ENCODE measurements around the gene UEVLD.

The UEVLD gene

GRCh38 chr11:18495271-18495670 lies 93.3 kb downstream of the UEVLD start:
- DNase-seq = no peak

DNA sequence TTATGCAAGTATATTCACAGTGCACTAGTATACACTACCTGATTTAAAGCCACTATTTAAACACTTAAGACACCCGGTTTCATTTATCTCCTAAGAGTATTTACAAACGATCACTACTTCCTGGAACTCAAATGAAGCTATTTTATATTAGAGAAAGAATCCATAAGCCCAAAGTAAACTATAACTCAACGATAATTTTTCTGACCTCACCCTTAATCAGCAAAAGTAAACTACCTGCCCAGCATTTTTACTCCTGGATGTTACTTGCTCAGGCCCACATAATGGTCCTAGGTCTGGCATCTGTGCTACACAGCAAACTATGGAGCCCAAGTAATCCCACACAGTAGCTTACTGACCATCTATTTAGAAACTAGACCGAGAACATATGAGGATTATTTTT lies 95.2 kb downstream of the UEVLD start:
- DNase-seq = no peak

DNA sequence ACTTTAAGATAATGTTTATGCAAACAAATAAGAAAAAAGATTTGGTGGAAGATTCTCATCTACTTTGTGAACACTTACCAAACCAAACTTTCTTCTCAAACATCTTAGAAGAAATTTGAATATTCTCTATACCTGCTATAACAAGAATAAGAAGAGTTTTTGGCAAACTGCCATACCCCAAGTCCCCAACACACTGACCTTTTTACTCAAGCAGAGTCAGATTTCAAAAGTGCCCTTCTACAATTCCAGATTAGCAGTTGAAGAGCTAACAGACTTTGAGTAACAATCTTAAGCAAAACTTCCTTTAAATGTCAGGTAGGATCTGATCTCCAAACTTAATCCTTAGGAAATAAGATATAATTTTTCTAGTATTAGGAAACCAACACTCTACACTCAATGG lies 95.6 kb downstream of the UEVLD start:
- no peak for DNase-seq

DNA sequence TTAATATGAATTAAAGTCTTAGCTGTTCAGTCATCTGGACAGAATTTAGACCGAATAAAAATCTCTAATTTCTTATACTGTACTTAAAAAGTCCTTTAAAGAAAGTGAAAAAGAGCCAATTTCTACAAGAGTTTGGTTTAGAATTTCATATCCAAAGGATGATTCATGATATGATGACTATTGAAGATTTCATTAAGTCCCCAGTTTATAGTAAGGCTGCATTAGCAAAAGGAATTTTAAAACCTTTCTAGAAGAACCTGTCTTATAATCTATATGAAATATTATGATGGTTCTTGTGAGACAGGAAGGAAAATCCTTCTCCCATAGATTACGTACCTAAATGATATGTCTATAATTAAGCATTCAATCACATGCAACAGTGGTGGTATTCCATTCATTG lies 96.6 kb downstream of the UEVLD start:
- DNase-seq = no peak

DNA sequence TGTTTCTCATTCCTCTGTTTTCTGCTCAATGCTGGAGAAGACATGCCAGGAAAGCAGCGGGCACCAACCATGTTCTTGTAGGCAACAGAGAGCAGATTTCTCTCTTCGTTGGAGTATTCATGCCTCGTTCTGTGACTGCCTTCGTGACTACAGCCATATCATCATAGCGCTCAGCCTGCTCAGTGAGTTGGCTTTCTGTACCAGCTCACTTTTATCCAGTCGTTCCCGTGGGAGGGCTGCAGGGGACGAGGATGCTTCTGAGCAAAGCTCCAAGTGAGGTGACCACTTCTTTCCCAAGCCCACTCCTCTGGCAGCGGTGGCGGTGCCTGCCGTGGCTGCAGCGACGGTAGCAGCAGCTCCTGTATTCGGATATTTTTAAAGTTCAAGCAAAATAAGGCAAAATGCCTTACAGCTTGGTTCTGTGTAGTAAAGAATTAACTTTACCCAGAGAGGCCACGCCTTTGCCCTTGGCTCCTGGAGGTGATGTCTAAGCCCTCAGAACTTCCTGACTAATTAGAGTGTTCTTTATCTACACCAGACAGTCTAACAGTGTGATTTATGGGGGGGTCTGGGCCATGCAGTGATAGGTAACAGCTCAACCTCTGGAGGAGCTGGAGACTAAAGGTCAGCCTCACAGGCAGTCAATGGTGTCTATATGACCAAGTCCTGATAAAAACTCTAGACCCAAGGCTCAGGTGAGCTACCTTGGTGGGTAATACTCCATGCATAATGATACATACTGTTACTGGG lies 97.6 kb downstream of the UEVLD start:
- DNase-seq = no peak

DNA sequence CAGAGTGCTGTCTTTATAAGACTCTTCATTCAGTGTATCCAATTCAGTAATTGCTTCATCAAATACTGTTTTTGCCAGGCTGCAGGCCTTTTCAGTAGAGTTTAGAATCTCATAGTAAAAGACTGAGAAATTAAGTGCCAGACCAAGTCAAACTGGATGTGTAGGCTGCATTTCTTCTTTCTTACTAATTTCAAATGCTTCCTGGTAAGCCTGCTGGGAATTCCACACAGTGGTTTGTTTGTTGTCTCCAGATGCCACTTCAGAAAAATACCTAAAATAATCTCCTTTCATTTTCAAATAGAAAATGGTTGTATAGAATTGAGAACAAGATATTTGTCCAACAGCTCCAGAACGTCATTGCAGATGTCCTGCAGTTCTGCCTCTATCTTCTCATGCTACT lies 98.2 kb downstream of the UEVLD start:
- DNase-seq = no peak

DNA sequence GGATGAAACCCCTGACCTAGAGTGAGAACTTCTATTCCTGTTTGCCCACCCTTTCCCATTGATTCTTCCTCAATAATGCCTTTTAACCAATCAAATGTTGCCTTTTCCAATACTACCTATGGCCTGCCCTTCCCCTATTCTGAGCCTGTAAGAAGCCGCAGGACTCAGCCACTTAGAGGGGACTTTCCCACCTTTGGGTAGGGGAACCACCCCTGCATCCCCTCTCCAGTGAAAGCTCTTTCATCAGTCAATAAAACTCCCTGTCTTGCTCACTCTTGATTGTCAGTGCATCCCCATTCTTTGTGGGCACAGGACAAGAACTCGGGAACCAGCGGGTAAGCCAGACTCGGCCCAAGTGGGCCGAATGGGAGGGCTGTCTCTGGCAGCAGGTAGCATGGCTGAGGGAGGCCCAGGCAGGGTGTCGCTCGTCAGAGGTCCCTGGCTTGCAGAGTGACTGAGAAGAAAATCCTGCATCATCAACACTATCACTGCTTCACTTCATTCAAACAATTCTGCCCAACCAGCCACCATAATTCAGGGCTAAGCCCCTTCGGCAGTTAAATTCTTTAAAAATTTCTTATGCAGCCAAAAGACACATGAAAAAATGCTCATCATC lies 102.5 kb downstream of the UEVLD start:
- no peak for DNase-seq
